Germinal center (tissue), 1 donor: ENCODE measurements around the gene DCTN3.

ENCODE experiments used
- DNase-seq: peaks from one replicate; pipeline ENCODE4 v3.0.0; 2012; ENCODE audit warnings: mixed read lengths, low spot score

The DCTN3 gene

DNA sequence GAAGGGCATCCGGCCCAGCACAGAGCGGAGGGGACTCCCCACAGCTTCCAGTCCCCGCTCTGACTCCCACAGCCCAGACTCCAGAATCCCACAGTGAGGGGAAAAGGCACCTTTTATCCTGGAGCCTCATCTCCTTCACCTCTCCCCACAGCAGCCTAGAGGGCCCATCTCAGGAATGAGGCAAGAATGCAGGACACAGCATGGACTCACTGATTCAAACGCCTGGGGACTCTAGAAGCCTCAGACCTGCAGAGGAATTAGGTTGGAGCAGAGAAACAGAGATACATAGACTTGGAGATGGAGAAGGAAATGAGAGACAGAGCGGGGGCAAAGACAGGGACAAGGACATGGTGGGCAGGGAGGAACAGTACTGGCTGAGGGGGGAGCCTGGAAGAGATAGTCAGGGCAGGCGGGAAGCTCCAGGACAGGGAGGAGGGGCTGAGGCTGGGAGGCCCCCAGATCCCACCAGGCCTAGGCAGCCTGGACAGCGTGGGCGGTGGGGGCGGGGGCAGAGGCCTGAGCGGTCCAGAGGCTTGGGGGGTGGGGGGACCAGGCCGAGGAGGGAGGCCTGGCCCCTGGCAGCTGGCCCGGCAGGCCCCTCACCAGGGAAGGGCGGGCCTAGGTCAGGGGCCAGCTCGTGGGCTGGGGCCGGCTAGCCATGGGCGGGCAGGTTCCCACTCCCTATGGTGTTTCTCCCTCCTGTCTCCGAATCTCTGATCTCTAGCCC, 46.5 kb downstream of the DCTN3 start:
- DNase-seq = no peak

- DNase-seq = no peak
Observed at GRCh38 chr9:34572628-34573027, 47.7 kb downstream of the DCTN3 start.

GRCh38 chr9:34572092-34572491, 48.2 kb downstream of the DCTN3 start:
- DNase-seq = no peak

DNA sequence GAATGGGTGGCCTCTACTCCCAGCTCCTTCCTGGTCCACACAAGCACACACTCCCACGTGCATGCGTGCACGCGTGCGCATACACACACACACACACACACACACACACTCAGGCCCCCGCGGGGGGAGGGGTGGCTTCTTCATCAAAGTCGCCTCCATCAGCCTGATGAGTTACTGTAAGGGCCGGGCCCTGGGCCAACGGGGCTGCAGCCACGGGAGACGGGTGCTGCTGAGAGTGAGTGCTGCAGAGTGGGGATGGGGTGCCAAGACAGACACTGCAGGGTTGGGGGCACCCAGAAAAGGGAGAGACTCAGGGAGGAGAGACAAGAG, 48.8 kb downstream of the DCTN3 start:
- DNase-seq = no peak

GRCh38 chr9:34570809-34571480, 49.4 kb downstream of the DCTN3 start:
- DNase-seq = no peak

- DNase-seq = no peak
Observed at GRCh38 chr9:34570376-34570775, 49.9 kb downstream of the DCTN3 start.

DNA sequence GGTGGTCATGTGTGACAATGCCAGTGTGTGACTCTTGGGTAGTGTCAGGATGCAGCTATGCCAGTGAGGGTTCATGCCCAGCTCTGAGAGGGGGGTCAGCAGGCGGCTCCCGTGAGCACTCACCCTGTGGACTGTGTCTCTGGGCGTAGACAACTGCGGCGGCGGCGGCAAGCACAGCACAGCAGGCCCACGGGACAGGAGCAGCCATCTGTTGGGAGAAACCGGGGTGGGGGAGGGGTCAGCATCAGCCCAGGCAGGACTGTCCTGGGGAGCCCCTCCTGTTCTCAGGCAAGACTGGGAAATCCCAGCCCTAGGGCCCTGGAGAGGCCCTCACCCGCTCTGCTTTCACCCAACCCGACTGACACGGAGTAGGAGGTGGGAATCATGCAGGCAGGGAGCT, 51.5 kb downstream of the DCTN3 start:
- no peak for DNase-seq

DNA sequence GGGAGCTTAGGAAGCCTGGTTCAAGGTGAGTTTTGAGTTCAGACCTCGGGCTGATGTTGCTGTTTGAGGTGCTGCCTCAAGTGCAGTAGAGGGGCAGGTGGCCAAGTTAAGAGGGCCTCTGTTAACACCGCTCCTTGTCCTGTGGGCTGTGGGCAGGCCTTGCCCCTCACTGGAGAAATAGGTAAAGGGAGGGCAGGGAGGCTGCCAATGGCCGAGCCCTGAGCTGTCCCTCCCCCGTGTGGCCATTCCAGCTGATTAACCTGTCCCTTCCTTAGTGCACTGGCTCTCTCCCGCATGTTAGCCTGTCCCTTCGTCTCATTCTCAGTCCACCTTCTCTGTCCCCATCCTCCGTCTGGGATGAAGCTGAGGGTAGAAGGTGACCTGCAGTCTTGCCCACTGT, 52.2 kb downstream of the DCTN3 start:
- no peak for DNase-seq

DNA sequence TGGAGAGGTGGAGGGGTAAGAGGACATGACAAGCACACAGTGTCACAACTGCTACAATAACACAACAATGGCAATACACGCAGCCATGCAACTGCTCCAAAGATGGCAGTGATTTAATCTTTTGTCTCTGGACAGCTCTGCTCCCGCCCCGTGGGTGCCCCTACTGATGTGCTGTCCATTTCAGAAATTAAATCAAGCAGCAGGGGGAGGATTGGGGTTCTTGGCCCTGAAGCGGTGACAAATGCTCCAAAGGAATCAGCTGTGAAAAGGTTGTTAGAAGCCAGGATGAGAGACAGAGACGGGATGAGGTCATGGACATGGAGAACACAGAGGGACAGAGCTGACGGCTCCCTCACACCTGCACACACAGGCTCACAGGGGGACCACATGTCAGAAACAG, 53.3 kb downstream of the DCTN3 start:
- DNase-seq = no peak

- no peak for DNase-seq
Observed at GRCh38 chr9:34566322-34566721, 54.0 kb downstream of the DCTN3 start.

GRCh38 chr9:34565856-34566255, 54.4 kb downstream of the DCTN3 start:
- no peak for DNase-seq

GRCh38 chr9:34564617-34565016, 55.7 kb downstream of the DCTN3 start:
- DNase-seq = no peak
